Ovary (tissue), 9 donors: ENCODE results near the gene ZFYVE26. TPM values are rescaled to one million over a fixed set of nuclear protein-coding genes. Genes with fewer than 3 reads are reported as not detected.

Source experiments
- DNase-seq, 5 donors: peaks; one replicate each; pipeline ENCODE4 v3.0.0-alpha.2; 2019 to 2020
- H3K27ac ChIP-seq, 2 donors: fragments of 200-600 bp; one replicate each; pipeline versions ENCODE4 v1.5.1 to v1.8.0; 2019 to 2022
- H3K27me3 ChIP-seq: fragments of 200-600 bp; one replicate; pipeline ENCODE4 v1.8.0; 2022
- H3K36me3 ChIP-seq: fragments of 200-600 bp; sonication (generic); one replicate; pipeline ENCODE4 v1.5.1; 2019
- H3K4me1 ChIP-seq: one replicate; pipeline ENCODE4 v1.8.1; 2013; ENCODE audit warnings: mild to moderate bottlenecking, moderate library complexity; ENCODE audit not compliant: insufficient read depth
- H3K4me3 ChIP-seq: fragments of 200-600 bp; sonication (generic); one replicate; pipeline ENCODE4 v1.5.1; 2017
- H3K9me3 ChIP-seq, 2 donors: fragments of 200-600 bp in 1 of 2; sonication (generic) in 1 of 2; one replicate each; pipeline versions ENCODE4 v1.5.1 to v1.8.1; 2013 to 2019; ENCODE audit warnings: mild to moderate bottlenecking in 1 of 2, moderate library complexity in 1 of 2
- CTCF ChIP-seq, 3 donors: fragments of 450-650 bp in 2 of 3; fragments of 200-600 bp in 1 of 3; IDR thresholded peaks; one replicate each; pipeline versions ENCODE4 v1.5.1 to v1.8.0; 2016 to 2022; ENCODE audit warnings: antibody characterized with exemption in 3 of 3, mild to moderate bottlenecking in 1 of 3
- EP300 ChIP-seq: sonication (generic); formaldehyde crosslinking; IDR thresholded peaks from one replicate; pipeline ENCODE4 v1.6.1; 2017; ENCODE audit warnings: antibody characterized with exemption
- POLR2A ChIP-seq: fragments of 450-650 bp; IDR thresholded peaks from one replicate; pipeline ENCODE4 v1.6.1; 2017; ENCODE audit warnings: antibody characterized with exemption, mild to moderate bottlenecking, moderate library complexity
- WGBS, 3 donors: extraction: QIAGEN DNeasy Blood & Tissue Kit in 1 of 3; methylation state at CpG; one replicate each; pipeline versions ENCODE4 v1.1.5 to v1.1.7; 2013 to 2017; 5-methylcytosine and 5-hydroxymethylcytosine counted together
- intact Hi-C, 4 donors: fragments of 100-400 bp; cut with DNase I; formaldehyde crosslinking; loops; one replicate each; pipeline versions ENCODE4 v1.11.0 to v1.15.1; 2022 to 2023
- polyA plus RNA-seq, 2 donors: library from polyadenylated mRNA; stranded (reverse); fragments of 200-250 nt in 1 of 2; fragments of 350-450 nt in 1 of 2; fragmentation: Illumina TruSeq in 1 of 2; extraction: RNeasy Lipid Tissue Mini Kit (QIAGEN cat#74804) in 1 of 2; gene quantifications; one replicate each; pipeline ENCODE4 v1.2.3, GENCODE V29; 2013 to 2014
- total RNA-seq, 7 donors: library from RNA; depleted of rRNA in 2 of 7; stranded (reverse); fragments of >200 nt in 2 of 7; fragmentation: NEBNext Ultra II Directional in 3 of 7; extraction: Animal tissue kit (Norgen Biotek cat#: 25700) in 3 of 7; gene quantifications; one replicate each; pipeline versions ENCODE4 v1.1.0 to v1.2.4, GENCODE V29; 2016 to 2023
- donor health status: DM: no; HTN: no; CAD: no; lungs with moderate emphysema.
- donor health status: DM: no; HTN: no; CAD: no.
- donor health status: Bipolar disorder and iron deficiency.
- donor health status: DM: yes; HTN: yes; CAD: no.
- donor health status: DM: no; HTN: no; CAD: no.
- donor health status: DM: yes; HTN: yes; CAD: no.

ZFYVE26 gene
- total and polyA plus RNA-seq, 9 donors = 6.1 to 27.0 (median 20.3) TPM

GRCh38 chr14:67814821-67815220, 1.6 kb downstream of the ZFYVE26 start:
- TF ChIP-seq POLR2A = no peak
- no peak for TF ChIP-seq EP300
- no peak for TF ChIP-seq CTCF (IDR thresholded peaks at IDR 0.05)
- Histone ChIP-seq H3K27me3 (no peaks in the 10 kb centered on the region), H3K4me1 (peaks cover 5% of the 10 kb centered on the region), H3K36me3 (no peaks in the 10 kb centered on the region), H3K4me3 (no peak overlapping the region), H3K27ac (no peak overlapping the region), H3K9me3 (no peaks in the 10 kb centered on the region)
- intact Hi-C loops = no loop called here
- WGBS, 3 donors = 56 to 75% (median 66%) methylated on average over 2 of the region's 2 CpGs
- no peak for DNase-seq

GRCh38 chr14:67806246-67806645, 10.1 kb downstream of the ZFYVE26 start:
- Histone ChIP-seq H3K4me3 (no peak overlapping the region), H3K9me3 (no peaks in the 10 kb centered on the region), H3K27ac (no peak overlapping the region), H3K36me3 (no peaks in the 10 kb centered on the region), H3K27me3 (no peaks in the 10 kb centered on the region), H3K4me1 (no peaks in the 10 kb centered on the region)
- no peak for DNase-seq
- intact Hi-C loops = no loop called here
- TF ChIP-seq EP300 (no peak), POLR2A (no peak), CTCF (IDR thresholded peaks at IDR 0.05) (no peak)
- WGBS, 3 donors = 57 to 72% (median 69%) methylated on average over 3 of the region's 3 CpGs

- no peaks in the 10 kb centered on the region for H3K36me3 ChIP-seq
- intact Hi-C loops = no loop called here
- H3K9me3 ChIP-seq = no peaks in the 10 kb centered on the region
- no peak overlapping the region for H3K4me3 ChIP-seq
- no peak overlapping the region for H3K27ac ChIP-seq
- no peaks in the 10 kb centered on the region for H3K4me1 ChIP-seq
- no peak for DNase-seq
- WGBS, 3 donors = 94 to 96% (median 95%) methylated on average over 4 of the region's 4 CpGs
- H3K27me3 ChIP-seq = no peaks in the 10 kb centered on the region
- no peak for TF ChIP-seq EP300
- no peak for TF ChIP-seq POLR2A
- no peak for TF ChIP-seq CTCF (IDR thresholded peaks at IDR 0.05)
Observed at GRCh38 chr14:67800743-67801142, 15.6 kb downstream of the ZFYVE26 start.

GRCh38 chr14:67798731-67799130, 17.7 kb downstream of the ZFYVE26 start:
- no peaks in the 10 kb centered on the region for H3K36me3 ChIP-seq
- H3K4me1 ChIP-seq = no peaks in the 10 kb centered on the region
- intact Hi-C loops = no loop called here
- no peaks in the 10 kb centered on the region for H3K9me3 ChIP-seq
- no peak overlapping the region for H3K4me3 ChIP-seq
- WGBS, 3 donors = 68 to 85% (median 69%) methylated on average over 20 of the region's 20 CpGs
- H3K27ac ChIP-seq = no peak overlapping the region
- no peak for DNase-seq
- no peaks in the 10 kb centered on the region for H3K27me3 ChIP-seq
- no peak for TF ChIP-seq EP300
- no peak for TF ChIP-seq CTCF (IDR thresholded peaks at IDR 0.05)
- no peak for TF ChIP-seq POLR2A

- DNase-seq = no peak
- intact Hi-C loops = no loop called here
- Histone ChIP-seq H3K4me1 (no peaks in the 10 kb centered on the region), H3K27me3 (no peaks in the 10 kb centered on the region), H3K4me3 (no peak overlapping the region), H3K27ac (no peak overlapping the region), H3K9me3 (no peaks in the 10 kb centered on the region), H3K36me3 (no peaks in the 10 kb centered on the region)
- TF ChIP-seq EP300 (no peak), CTCF (IDR thresholded peaks at IDR 0.05) (no peak), POLR2A (no peak)
- WGBS, 3 donors = 79 to 91% (median 89%) methylated on average over 1 of the region's 1 CpG
Observed at GRCh38 chr14:67787673-67788072, 28.7 kb downstream of the ZFYVE26 start.
